ENCODE results near the gene IKBKE. TPM values are rescaled to one million over a fixed set of nuclear protein-coding genes. Genes with fewer than 3 reads are reported as not detected.

The IKBKE gene
- total RNA-seq, 4 donors from 2014 or later: 5.7 to 27.0 (median 17.4) TPM

- no peak overlapping the region for H3K4me3 ChIP-seq
- 83% methylated on average over 6 of the region's 6 CpGs for WGBS
- H3K4me1 ChIP-seq: peaks cover 31% of the 10 kb centered on the region
- H3K36me3 ChIP-seq: no peaks in the 10 kb centered on the region
- no peaks in the 10 kb centered on the region for H3K9me3 ChIP-seq
- H3K27me3 ChIP-seq: no peaks in the 10 kb centered on the region
- DNase-seq (ENCODE audit: low spot score in 2 of 2): no peak
- H3K27ac ChIP-seq: no peak overlapping the region
- TF ChIP-seq POLR2AphosphoS5 (IDR thresholded peaks at IDR 0.05): no peak
- no peak for TF ChIP-seq CTCF (IDR thresholded peaks at IDR 0.05)
- TF ChIP-seq POLR2A (IDR thresholded peaks at IDR 0.05): no peak
- no peak for TF ChIP-seq EP300 (IDR thresholded peaks at IDR 0.05)
These were observed 48.5 kb downstream of the IKBKE start for GRCh38 chr1:206518743-206519142.

- Histone ChIP-seq H3K36me3 (no peaks in the 10 kb centered on the region), H3K9me3 (no peaks in the 10 kb centered on the region), H3K27ac (peak overlapping the region; percentile 10), H3K4me1 (peaks cover 30% of the 10 kb centered on the region), H3K4me3 (no peak overlapping the region), H3K27me3 (no peaks in the 10 kb centered on the region)
- 63% methylated on average over 5 of the region's 5 CpGs for WGBS
- TF ChIP-seq CTCF (IDR thresholded peaks at IDR 0.05) (no peak), EP300 (IDR thresholded peaks at IDR 0.05) (no peak), POLR2AphosphoS5 (IDR thresholded peaks at IDR 0.05) (no peak)
- no peak for DNase-seq (ENCODE audit: low spot score in 2 of 2)
These were observed 50.9 kb downstream of the IKBKE start for GRCh38 chr1:206521127-206521526.

GRCh38 chr1:206521694-206522402 is 51.6 kb downstream of the IKBKE start:
- no peak overlapping the region for H3K4me3 ChIP-seq
- no peaks in the 10 kb centered on the region for H3K36me3 ChIP-seq
- TF ChIP-seq POLR2A (IDR thresholded peaks at IDR 0.05) (no peak), EP300 (IDR thresholded peaks at IDR 0.05) (no peak), CTCF (IDR thresholded peaks at IDR 0.05) (no peak), POLR2AphosphoS5 (IDR thresholded peaks at IDR 0.05) (no peak)
- peak in 1 of 2 donors; percentile 44 for DNase-seq (ENCODE audit: low spot score in 2 of 2)
- peaks cover 35% of the 10 kb centered on the region for H3K4me1 ChIP-seq
- H3K9me3 ChIP-seq: no peaks in the 10 kb centered on the region
- WGBS: 68% methylated on average over 8 of the region's 8 CpGs
- H3K27ac ChIP-seq: no peak overlapping the region
- H3K27me3 ChIP-seq: no peaks in the 10 kb centered on the region

GRCh38 chr1:206524739-206525364 is 54.6 kb downstream of the IKBKE start:
- TF ChIP-seq CTCF (IDR thresholded peaks at IDR 0.05) (no peak), POLR2AphosphoS5 (IDR thresholded peaks at IDR 0.05) (no peak), POLR2A (IDR thresholded peaks at IDR 0.05) (no peak), EP300 (IDR thresholded peaks at IDR 0.05) (no peak)
- Histone ChIP-seq H3K36me3 (no peaks in the 10 kb centered on the region), H3K27me3 (no peaks in the 10 kb centered on the region), H3K4me3 (no peak overlapping the region), H3K4me1 (peaks cover 35% of the 10 kb centered on the region), H3K9me3 (no peaks in the 10 kb centered on the region), H3K27ac (peak overlapping the region; percentile 27)
- DNase-seq (ENCODE audit: low spot score in 2 of 2): peak in 1 of 2 donors; percentile 69
- 37% methylated on average over 5 of the region's 5 CpGs for WGBS

GRCh38 chr1:206526064-206526911 is 56.0 kb downstream of the IKBKE start:
- no peak overlapping the region for H3K4me3 ChIP-seq
- H3K9me3 ChIP-seq: no peaks in the 10 kb centered on the region
- WGBS: 62% methylated on average over 6 of the region's 6 CpGs
- H3K4me1 ChIP-seq: peaks cover 27% of the 10 kb centered on the region
- no peaks in the 10 kb centered on the region for H3K27me3 ChIP-seq
- no peak overlapping the region for H3K27ac ChIP-seq
- H3K36me3 ChIP-seq: no peaks in the 10 kb centered on the region
- peak in 1 of 2 donors; percentile 36 for DNase-seq (ENCODE audit: low spot score in 2 of 2)
- TF ChIP-seq CTCF (IDR thresholded peaks at IDR 0.05): no peak
- no peak for TF ChIP-seq POLR2AphosphoS5 (IDR thresholded peaks at IDR 0.05)
- TF ChIP-seq EP300 (IDR thresholded peaks at IDR 0.05): no peak
- TF ChIP-seq POLR2A (IDR thresholded peaks at IDR 0.05): no peak

All from suprapubic skin (tissue), 4 donors.